Loucy (cell line): ENCODE results near the gene COLEC11.

ENCODE experiments used
- H2AFZ ChIP-seq: fragments of 200-600 bp; sonication (generic); 2 replicates; pipeline ENCODE4 v1.6.0; 2016; ENCODE audit warnings: antibody characterized with exemption, mild to moderate bottlenecking, low read length, moderate library complexity
- H3F3A ChIP-seq: fragments of 200-600 bp; 2 replicates; pipeline ENCODE4 v1.6.0; 2016; ENCODE audit warnings: antibody characterized with exemption, low read depth, mild to moderate bottlenecking
- H3K27me3 ChIP-seq: fragments of 200-600 bp; sonication (generic); 2 replicates; pipeline ENCODE4 v1.6.1; 2014; ENCODE audit warnings: low read length, mild to moderate bottlenecking; ENCODE audit not compliant: insufficient read depth, poor library complexity, severe bottlenecking
- H3K36me3 ChIP-seq: fragments of 200-600 bp; sonication (generic); 2 replicates; pipeline ENCODE4 v1.6.1; 2016; ENCODE audit warnings: low read length; ENCODE audit not compliant: insufficient read depth
- H3K4me1 ChIP-seq: fragments of 200-600 bp; sonication (generic); 2 replicates; pipeline ENCODE4 v1.5.1; 2014; ENCODE audit warnings: low read length, mild to moderate bottlenecking; ENCODE audit not compliant: insufficient read depth, poor library complexity, severe bottlenecking
- H3K4me2 ChIP-seq: fragments of 200-600 bp; sonication (generic); 2 replicates; pipeline ENCODE4 v1.6.0; 2014; ENCODE audit warnings: antibody characterized with exemption, low read length, low read depth, mild to moderate bottlenecking; ENCODE audit not compliant: poor library complexity, severe bottlenecking
- H3K4me3 ChIP-seq: fragments of 200-600 bp; sonication (generic); 2 replicates; pipeline ENCODE4 v1.5.1; 2014; ENCODE audit warnings: low read length, mild to moderate bottlenecking, mixed read lengths; ENCODE audit not compliant: poor library complexity, severe bottlenecking
- H3K79me2 ChIP-seq: fragments of 200-600 bp; sonication (generic); 2 replicates; pipeline ENCODE4 v1.6.1; 2014; ENCODE audit warnings: low read length; ENCODE audit not compliant: insufficient read depth
- H3K9ac ChIP-seq: fragments of 200-600 bp; sonication (generic); 2 replicates; pipeline ENCODE4 v1.6.0; 2014; ENCODE audit warnings: mild to moderate bottlenecking, low read depth, low read length, moderate library complexity; ENCODE audit not compliant: poor library complexity, severe bottlenecking
- H3K9me2 ChIP-seq: fragments of 200-600 bp; sonication (generic); replicated peaks from 2 replicates; pipeline ENCODE4 v1.6.1; 2016; ENCODE audit warnings: low read depth, low read length, mixed read lengths
- H3K9me3 ChIP-seq: fragments of 200-600 bp; sonication (generic); 2 replicates; pipeline ENCODE4 v1.6.1; 2014; ENCODE audit warnings: mild to moderate bottlenecking, antibody characterized with exemption, low read length, low read depth; ENCODE audit not compliant: insufficient read depth
- H4K20me1 ChIP-seq: fragments of 200-600 bp; sonication (generic); 2 replicates; pipeline ENCODE4 v1.6.0; 2014; ENCODE audit warnings: antibody characterized with exemption, low read length, mild to moderate bottlenecking; ENCODE audit not compliant: insufficient read depth, poor library complexity, severe bottlenecking
- CTCF ChIP-seq: fragments of 200-600 bp; sonication (generic); conservative IDR thresholded peaks from 2 replicates; pipeline ENCODE4 v1.5.1; 2014; ENCODE audit warnings: mild to moderate bottlenecking, antibody characterized with exemption, low read length
- EZH2phosphoT487 ChIP-seq: fragments of 200-600 bp; IDR thresholded peaks from 2 replicates; pipeline ENCODE4 v1.6.1; 2018; ENCODE audit warnings: antibody characterized with exemption, mild to moderate bottlenecking, moderate library complexity, borderline replicate concordance

COLEC11 gene

GRCh38 chr2:3679180-3679579 lies 84.3 kb downstream of the COLEC11 start:
- Histone ChIP-seq H3K9me3 (no peaks in the 10 kb centered on the region; the same call in 1 of the 2 replicates), H2AFZ (no peak overlapping the region), H3K4me1 (no peaks in the 10 kb centered on the region), H3K9ac (no peak overlapping the region), H3F3A (no peaks in the 10 kb centered on the region), H3K4me2 (no peak overlapping the region), H3K9me2 (no peaks in the 10 kb centered on the region), H4K20me1 (no peaks in the 10 kb centered on the region), H3K27me3 (no peaks in the 10 kb centered on the region), H3K79me2 (no peaks in the 10 kb centered on the region), H3K36me3 (no peaks in the 10 kb centered on the region), H3K4me3 (no peak overlapping the region)
- no peak for TF ChIP-seq CTCF
- no peak for TF ChIP-seq EZH2phosphoT487

GRCh38 chr2:3679616-3680393 lies 84.9 kb downstream of the COLEC11 start:
- H3K27me3 ChIP-seq, result no peaks in the 10 kb centered on the region

GRCh38 chr2:3680548-3681345 lies 85.8 kb downstream of the COLEC11 start:
- no peaks in the 10 kb centered on the region for H3K9me2 ChIP-seq
- no peaks in the 10 kb centered on the region for H3F3A ChIP-seq
- H3K4me3 ChIP-seq, result no peak overlapping the region
- H3K9me3 ChIP-seq, result no peaks in the 10 kb centered on the region; the same call in 1 of the 2 replicates
- no peaks in the 10 kb centered on the region for H3K27me3 ChIP-seq
- no peaks in the 10 kb centered on the region for H3K4me1 ChIP-seq
- H4K20me1 ChIP-seq, result no peaks in the 10 kb centered on the region
- H3K4me2 ChIP-seq, result no peak overlapping the region
- TF ChIP-seq CTCF, result no peak
- no peak for TF ChIP-seq EZH2phosphoT487
- no peaks in the 10 kb centered on the region for H3K79me2 ChIP-seq
- no peak overlapping the region for H2AFZ ChIP-seq
- no peak overlapping the region for H3K9ac ChIP-seq
- no peaks in the 10 kb centered on the region for H3K36me3 ChIP-seq

More at GRCh38 chr2:3679616-3680393, 84.9 kb downstream of the COLEC11 start:
- TF ChIP-seq CTCF (no peak), EZH2phosphoT487 (no peak)
- H3F3A ChIP-seq, result no peaks in the 10 kb centered on the region
- no peak overlapping the region for H2AFZ ChIP-seq
- H3K4me3 ChIP-seq, result no peak overlapping the region
- H3K9ac ChIP-seq, result no peak overlapping the region
- no peaks in the 10 kb centered on the region for H3K9me2 ChIP-seq
- H3K4me2 ChIP-seq, result no peak overlapping the region
- no peaks in the 10 kb centered on the region; the same call in 1 of the 2 replicates for H3K9me3 ChIP-seq
- no peaks in the 10 kb centered on the region for H3K4me1 ChIP-seq
- no peaks in the 10 kb centered on the region for H3K36me3 ChIP-seq
- H4K20me1 ChIP-seq, result no peaks in the 10 kb centered on the region
- H3K79me2 ChIP-seq, result no peaks in the 10 kb centered on the region
